A549 (cell line): ENCODE results near the gene PKNOX1. TPM values are rescaled to one million over a fixed set of nuclear protein-coding genes. Genes with fewer than 3 reads are reported as not detected.
"Not testable (repeated sequence)": the region's sequence is repeated elsewhere in the genome, so short reads cannot be mapped to it uniquely, and the experiment has no call there.

Experiments used
- ATAC-seq, 2 experiments: fragments of 200-7000 bp in 1 of 2; fragments of >200 bp in 1 of 2; cut with Nextera tagmentation in 1 of 2; cut with Tn5 transposase in 1 of 2; 3 replicates each; pipeline versions ENCODE4 v1.8.0 to v1.9.1; 2018 to 2020; ENCODE audit warnings: mild to moderate bottlenecking in 1 of 2, moderate library complexity in 1 of 2
- CTCF ChIA-PET: fragments of 300-600 bp; sonication (Branson Sonifier 250); formaldehyde crosslinking; extraction: SDS; loops from one replicate; lab custom pipeline; 2021; ENCODE audit warnings: antibody characterized with exemption, inconsistent platforms; lab: Yijun Ruan, JAX
- POLR2A ChIA-PET: fragments of 350-600 bp; formaldehyde crosslinking; extraction: SDS; loops from one replicate; lab custom pipeline; 2021; ENCODE audit warnings: antibody characterized with exemption, inconsistent platforms; lab: Yijun Ruan, JAX
- DNase-seq, 2 experiments: peaks; one replicate each; pipeline versions ENCODE4 v3.0.0 to v3.0.0-alpha.2; 2011 to 2016; ENCODE audit warnings: low read depth in 1 of 2, low spot score in 1 of 2
- FAIRE-seq: peaks from 2 replicates; lab custom pipeline; 2011; peaks lifted over from hg19 to GRCh38; lab: Jason Lieb, UNC
- H3K27ac ChIP-seq, 2 experiments: fragments of >200 bp; sonication (Bioruptor Twin); formaldehyde crosslinking; 3 replicates each; pipeline ENCODE4 v1.5.1; 2016 to 2017
- H3K4me1 ChIP-seq: fragments of >200 bp; sonication (Bioruptor Twin); formaldehyde crosslinking; 3 replicates; pipeline ENCODE4 v1.6.1; 2016
- H3K4me2 ChIP-seq: fragments of >200 bp; sonication (Bioruptor Twin); formaldehyde crosslinking; 3 replicates; pipeline ENCODE4 v1.6.1; 2016
- H3K4me3 ChIP-seq: fragments of >200 bp; sonication (Bioruptor Twin); formaldehyde crosslinking; 3 replicates; pipeline ENCODE4 v1.5.1; 2016
- H3K9me3 ChIP-seq: fragments of >200 bp; sonication (Bioruptor Twin); formaldehyde crosslinking; 3 replicates; pipeline ENCODE4 v1.6.1; 2016
- BHLHE40 ChIP-seq: IDR thresholded peaks from 2 replicates; pipeline ENCODE4 v1.6.1; 2012; ENCODE audit warnings: low read depth, low read length, inconsistent platforms
- CBX8 ChIP-seq: fragments of 200-600 bp; sonication (generic); IDR thresholded peaks from 2 replicates; pipeline ENCODE4 v1.6.1; 2016
- CHD2 ChIP-seq: fragments of 150-350 bp; IDR thresholded peaks from 2 replicates; pipeline ENCODE4 v1.6.1; 2014; ENCODE audit warnings: low read length; ENCODE audit not compliant: partially characterized antibody
- GATA3 ChIP-seq: IDR thresholded peaks from 2 replicates; pipeline ENCODE4 v1.6.1; 2012; ENCODE audit warnings: borderline replicate concordance
- HOXB5 ChIP-seq: fragments of 250-450 bp; sonication (Bioruptor Pico); IDR thresholded peaks from 2 replicates; pipeline ENCODE4 v1.5.0; 2020; ENCODE audit warnings: mild to moderate bottlenecking, moderate library complexity
- KDM1A ChIP-seq: fragments of 200-600 bp; sonication (generic); IDR thresholded peaks from 2 replicates; pipeline ENCODE4 v1.6.1; 2016; ENCODE audit warnings: low read depth, mild to moderate bottlenecking
- KDM5A ChIP-seq: fragments of 200-600 bp; sonication (generic); IDR thresholded peaks from 2 replicates; pipeline ENCODE4 v1.6.1; 2016; ENCODE audit warnings: antibody characterized with exemption, mild to moderate bottlenecking
- MAX ChIP-seq: IDR thresholded peaks from 2 replicates; pipeline ENCODE4 v1.6.1; 2012
- MAZ ChIP-seq: fragments of 150-350 bp; IDR thresholded peaks from 2 replicates; pipeline ENCODE4 v1.6.1; 2014; ENCODE audit warnings: antibody characterized with exemption, low read depth, low read length, borderline replicate concordance
- MYC ChIP-seq: IDR thresholded peaks from 2 replicates; pipeline ENCODE4 v1.6.1; 2012; ENCODE audit warnings: mild to moderate bottlenecking, inconsistent platforms, low read length, improper control_type of control experiment, borderline replicate concordance
- NFE2L2 ChIP-seq: fragments of 150-350 bp; conservative IDR thresholded peaks from 2 replicates; pipeline ENCODE4 v1.6.1; 2014; ENCODE audit warnings: low read length
- NPAS2 ChIP-seq: fragments of 250-450 bp; sonication (Bioruptor Pico); IDR thresholded peaks from 2 replicates; pipeline ENCODE4 v1.8.0; 2022; ENCODE audit warnings: mild to moderate bottlenecking, moderate library complexity, borderline replicate concordance
- NR3C1 ChIP-seq: fragments of >200 bp; sonication (Bioruptor Twin); formaldehyde crosslinking; IDR thresholded peaks from 3 replicates; pipeline ENCODE4 v1.6.1; 2017
- PHF8 ChIP-seq: fragments of 200-600 bp; sonication (generic); IDR thresholded peaks from 2 replicates; pipeline ENCODE4 v1.6.1; 2016; ENCODE audit warnings: low read depth, mild to moderate bottlenecking, antibody characterized with exemption, moderate library complexity, borderline replicate concordance
- SMC3 ChIP-seq: fragments of >200 bp; sonication (Bioruptor Twin); formaldehyde crosslinking; IDR thresholded peaks from 3 replicates; pipeline ENCODE4 v1.6.1; 2018; ENCODE audit warnings: inconsistent platforms
- TFCP2L1 ChIP-seq: fragments of 250-450 bp; sonication (Bioruptor Pico); IDR thresholded peaks from 2 replicates; pipeline ENCODE4 v1.5.0; 2021; ENCODE audit warnings: mild to moderate bottlenecking
- ZC3H11A ChIP-seq: fragments of 450-650 bp; IDR thresholded peaks from 2 replicates; pipeline ENCODE4 v1.6.1; 2014; ENCODE audit warnings: antibody characterized with exemption, mild to moderate bottlenecking
- ZNF302 ChIP-seq: fragments of 250-450 bp; sonication (Bioruptor Pico); IDR thresholded peaks from 2 replicates; pipeline ENCODE4 v1.9.0; 2021; ENCODE audit warnings: inconsistent platforms, mild to moderate bottlenecking, moderate library complexity
- ZSCAN20 ChIP-seq: fragments of 250-450 bp; sonication (Bioruptor Pico); IDR thresholded peaks from 2 replicates; pipeline ENCODE4 v1.8.0; 2022; ENCODE audit warnings: mild to moderate bottlenecking, moderate library complexity
- WGBS: methylation state at CpG from one replicate; pipeline ENCODE4 v1.1.6; 2017; ENCODE audit errors: missing lambda C conversion rate; 5-methylcytosine and 5-hydroxymethylcytosine counted together
- polyA plus RNA-seq, 4 experiments: library from polyadenylated mRNA; depleted of rRNA in 3 of 4; stranded (reverse); fragments of >200 nt; fragmentation: RNase III in 1 of 4; extraction: RNeasy Plus Mini Kit Qiagen cat#74134 plus additional on column Dnase treatment in 1 of 4; gene quantifications; 2 replicates in 3 of 4; 3 replicates in 1 of 4; pipeline ENCODE4 v1.2.3, GENCODE V29; 2011 to 2017
- TF ChIP-seq, protein P1 (sequence below): fragments of 150-350 bp; IDR thresholded peaks from 2 replicates; pipeline ENCODE4 v1.6.1; 2014; ENCODE audit warnings: low read depth, mild to moderate bottlenecking, low read length
- TF ChIP-seq, protein P2 (sequence below): fragments of 250-450 bp; sonication (Bioruptor Pico); IDR thresholded peaks from 2 replicates; pipeline ENCODE4 v1.5.0; 2020; ENCODE audit warnings: low read depth, mild to moderate bottlenecking, moderate library complexity

Gene PKNOX1
- polyA plus RNA-seq, 2 of the 4 experiments (the other 2 are of a cell fraction), result 3.9 to 16.3 TPM

- not testable (repeated sequence) for ATAC-seq, FAIRE-seq
Observed at GRCh38 chr21:43006051-43006873, 31.9 kb downstream of the PKNOX1 start.

DNA sequence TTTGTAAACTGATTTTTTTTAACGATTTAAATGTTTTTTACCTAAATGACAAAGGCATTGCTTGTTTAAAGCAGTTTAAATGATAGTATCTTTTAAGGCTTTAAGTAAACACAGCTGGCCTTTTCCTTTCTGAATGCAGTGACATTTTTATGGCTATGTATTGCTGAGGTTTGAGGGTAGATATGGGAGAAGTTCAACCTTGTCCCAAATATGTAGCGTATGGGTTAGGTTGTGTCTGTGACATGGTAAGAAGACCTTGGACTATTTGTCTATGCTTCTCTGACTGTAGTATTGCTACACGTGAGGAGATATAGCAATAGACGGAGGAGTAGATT lies 32.5 kb downstream of the PKNOX1 start:
- FAIRE-seq, result no peak
- Histone ChIP-seq H3K9me3 (no peaks in the 10 kb centered on the region), H3K4me1 (no peaks in the 10 kb centered on the region), H3K4me3 (no peak overlapping the region), H3K27ac (no peak overlapping the region), H3K4me2 (no peak overlapping the region)
- 74% methylated on average over 4 of the region's 4 CpGs for WGBS
- ATAC-seq, result no peak
- CTCF ChIA-PET, result no interaction called here
- no peak for DNase-seq
- POLR2A ChIA-PET, result no interaction called here
- TF ChIP-seq BHLHE40 (no peak), TFCP2L1 (no peak), MAX (no peak), MYC (no peak), NPAS2 (CRISPR knock-in tag) (no peak), NFE2L2 (no peak), KDM1A (no peak), MAZ (no peak), HOXB5 (no peak)
- TF ChIP-seq, protein P1, sequence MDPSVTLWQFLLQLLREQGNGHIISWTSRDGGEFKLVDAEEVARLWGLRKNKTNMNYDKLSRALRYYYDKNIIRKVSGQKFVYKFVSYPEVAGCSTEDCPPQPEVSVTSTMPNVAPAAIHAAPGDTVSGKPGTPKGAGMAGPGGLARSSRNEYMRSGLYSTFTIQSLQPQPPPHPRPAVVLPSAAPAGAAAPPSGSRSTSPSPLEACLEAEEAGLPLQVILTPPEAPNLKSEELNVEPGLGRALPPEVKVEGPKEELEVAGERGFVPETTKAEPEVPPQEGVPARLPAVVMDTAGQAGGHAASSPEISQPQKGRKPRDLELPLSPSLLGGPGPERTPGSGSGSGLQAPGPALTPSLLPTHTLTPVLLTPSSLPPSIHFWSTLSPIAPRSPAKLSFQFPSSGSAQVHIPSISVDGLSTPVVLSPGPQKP, result no peak
- TF ChIP-seq, all 56 proteins: peak for 0

More at GRCh38 chr21:43006051-43006873, 31.9 kb downstream of the PKNOX1 start:
- H3K4me1 ChIP-seq, H3K27ac ChIP-seq, H3K4me3 ChIP-seq, CTCF ChIA-PET, H3K9me3 ChIP-seq, DNase-seq, H3K4me2 ChIP-seq, POLR2A ChIA-PET: not testable (repeated sequence)
- WGBS, result 77% methylated on average over 14 of the region's 14 CpGs

GRCh38 chr21:43012596-43012995 lies 38.2 kb downstream of the PKNOX1 start:
- ChIA-PET CTCF (no interaction called here), POLR2A (no interaction called here)
- ATAC-seq (peak in 1 of 2 experiments; percentile 64; a peak in 3 of 6 replicates), FAIRE-seq (no peak), DNase-seq (peak in 1 of 2 experiments; percentile 8)
- no peak overlapping the region for H3K27ac ChIP-seq
- WGBS, result 76% methylated on average over 6 of the region's 6 CpGs
- no peaks in the 10 kb centered on the region for H3K9me3 ChIP-seq
- no peaks in the 10 kb centered on the region for H3K4me1 ChIP-seq
- TF ChIP-seq CBX8 (no peak), ZNF302 (CRISPR knock-in tag) (no peak), PHF8 (no peak), ZC3H11A (no peak), NFE2L2 (no peak), NR3C1 (no peak), KDM5A (no peak), SMC3 (no peak), GATA3 (no peak), CHD2 (no peak), ZSCAN20 (CRISPR knock-in tag) (no peak)
- TF ChIP-seq, protein P1, result no peak
- TF ChIP-seq, protein P2, sequence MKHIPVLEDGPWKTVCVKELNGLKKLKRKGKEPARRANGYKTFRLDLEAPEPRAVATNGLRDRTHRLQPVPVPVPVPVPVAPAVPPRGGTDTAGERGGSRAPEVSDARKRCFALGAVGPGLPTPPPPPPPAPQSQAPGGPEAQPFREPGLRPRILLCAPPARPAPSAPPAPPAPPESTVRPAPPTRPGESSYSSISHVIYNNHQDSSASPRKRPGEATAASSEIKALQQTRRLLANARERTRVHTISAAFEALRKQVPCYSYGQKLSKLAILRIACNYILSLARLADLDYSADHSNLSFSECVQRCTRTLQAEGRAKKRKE, result no peak
- no peak overlapping the region for H3K4me2 ChIP-seq
- H3K4me3 ChIP-seq, result no peak overlapping the region
